A673 (cell line): ENCODE results near the gene RUBCNL.

ENCODE experiments used
- CTCF ChIP-seq: fragments of 300-800, 200-600 bp; sonication (generic); conservative IDR thresholded peaks from 2 replicates; pipeline ENCODE4 v1.5.1; 2017; ENCODE audit warnings: low read depth, mild to moderate bottlenecking, antibody characterized with exemption, low read length, moderate library complexity, mixed read lengths
- EZH2 ChIP-seq: fragments of 200-600 bp; sonication (generic); IDR thresholded peaks from 2 replicates; pipeline ENCODE4 v1.6.1; 2017; ENCODE audit warnings: borderline replicate concordance, low read depth, mild to moderate bottlenecking, mixed read lengths, antibody characterized with exemption, low read length; ENCODE audit not compliant: poor library complexity, severe bottlenecking

DNA sequence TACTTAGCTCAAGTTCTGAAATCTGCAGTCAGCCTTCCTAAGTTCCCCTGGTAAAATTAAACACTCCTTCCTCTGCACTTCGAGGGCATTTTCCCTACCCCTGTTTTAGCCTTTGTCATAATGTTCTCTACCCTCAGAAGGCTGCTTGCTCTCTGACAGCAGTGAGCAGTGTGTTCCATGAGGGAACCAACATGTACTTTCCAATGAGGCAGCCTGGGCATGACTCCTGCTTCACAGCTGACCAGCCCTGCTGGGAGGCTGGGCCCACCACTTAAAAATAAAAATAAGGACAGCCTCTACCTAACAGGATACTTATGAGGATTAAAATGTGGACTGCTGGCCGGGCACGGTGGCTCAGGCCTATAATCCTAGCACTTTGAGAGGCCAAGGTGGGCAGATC, 26.4 kb downstream of the RUBCNL start:
- no peak for TF ChIP-seq EZH2
- no peak for TF ChIP-seq CTCF
